ENCODE data around the gene ZNF277.

DNA sequence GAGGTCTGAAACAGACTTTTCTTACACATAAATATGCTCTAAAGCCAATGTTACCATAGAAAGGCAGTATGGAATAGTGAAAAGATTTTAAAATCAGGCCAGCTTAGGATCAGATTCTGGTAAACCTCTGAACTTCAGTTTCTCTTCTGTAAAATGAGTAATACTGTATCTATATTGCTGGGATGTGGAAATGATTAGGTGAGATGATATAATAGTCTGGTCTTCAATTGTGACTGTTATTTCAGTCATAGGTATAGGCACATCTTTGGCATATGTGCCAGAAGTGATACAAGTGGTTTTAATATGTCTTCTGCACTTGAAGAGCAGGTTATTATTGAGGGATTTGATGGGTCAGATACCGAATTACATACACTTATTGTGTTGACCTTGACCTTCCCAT, 7.2 kb downstream of the ZNF277 start:
- TF ChIP-seq, protein P1, sequence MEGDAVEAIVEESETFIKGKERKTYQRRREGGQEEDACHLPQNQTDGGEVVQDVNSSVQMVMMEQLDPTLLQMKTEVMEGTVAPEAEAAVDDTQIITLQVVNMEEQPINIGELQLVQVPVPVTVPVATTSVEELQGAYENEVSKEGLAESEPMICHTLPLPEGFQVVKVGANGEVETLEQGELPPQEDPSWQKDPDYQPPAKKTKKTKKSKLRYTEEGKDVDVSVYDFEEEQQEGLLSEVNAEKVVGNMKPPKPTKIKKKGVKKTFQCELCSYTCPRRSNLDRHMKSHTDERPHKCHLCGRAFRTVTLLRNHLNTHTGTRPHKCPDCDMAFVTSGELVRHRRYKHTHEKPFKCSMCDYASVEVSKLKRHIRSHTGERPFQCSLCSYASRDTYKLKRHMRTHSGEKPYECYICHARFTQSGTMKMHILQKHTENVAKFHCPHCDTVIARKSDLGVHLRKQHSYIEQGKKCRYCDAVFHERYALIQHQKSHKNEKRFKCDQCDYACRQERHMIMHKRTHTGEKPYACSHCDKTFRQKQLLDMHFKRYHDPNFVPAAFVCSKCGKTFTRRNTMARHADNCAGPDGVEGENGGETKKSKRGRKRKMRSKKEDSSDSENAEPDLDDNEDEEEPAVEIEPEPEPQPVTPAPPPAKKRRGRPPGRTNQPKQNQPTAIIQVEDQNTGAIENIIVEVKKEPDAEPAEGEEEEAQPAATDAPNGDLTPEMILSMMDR (IDR thresholded peaks at IDR 0.05), result no peak
- TF ChIP-seq TCF7L2 (IDR thresholded peaks at IDR 0.05; ENCODE audit: low read depth, low read length), result no peak
- no peak for TF ChIP-seq POLR2AphosphoS5 (IDR thresholded peaks at IDR 0.05; ENCODE audit: low read depth, low read length)
